ENCODE measurements around the gene SVOPL. TPM values are rescaled to one million over a fixed set of nuclear protein-coding genes. Genes with fewer than 3 reads are reported as not detected.

Gene SVOPL
- total RNA-seq, 1 experiment from 2014 or later: not detected

GRCh38 chr7:138713191-138713590 lies 12.0 kb upstream of the SVOPL start:
- POLR2A ChIA-PET: interaction anchor here (0.8 kb wide), 1 partner anchor 172 kb away, joined by 6 read pairs; no protein-coding TSS in a partner anchor
- in situ Hi-C loops (cut with HindIII; ENCODE audit: low pct_unique_long_range_greater_than_20kb, low sequenced_read_pairs): no loop called here
- no peak overlapping the region for H3K4me3 ChIP-seq (ENCODE audit: low read depth in 2 of 2, low read length in 2 of 2)
- H3K27ac ChIP-seq (ENCODE audit: low read length): no peak overlapping the region
- no peaks in the 10 kb centered on the region for H3K36me3 ChIP-seq (ENCODE audit: control insufficient read depth, insufficient read depth, low read length)
- CTCF ChIA-PET: interaction anchor here (0.7 kb wide), 1 partner anchor 695 kb away, joined by 3 read pairs; no protein-coding TSS in a partner anchor
- BruUV-seq (replicated peaks): no TSS peak
- no peak for ATAC-seq
- intact Hi-C loops (cut with micrococcal nuclease; ENCODE audit: unreplicated experiment): no loop called here
- TF ChIP-seq SIN3A (IDR thresholded peaks at IDR 0.05; ENCODE audit: borderline replicate concordance, insufficient read depth, low read depth, low read length) (no peak), CTCF (IDR thresholded peaks at IDR 0.05) (no peak), REST (IDR thresholded peaks at IDR 0.05; ENCODE audit: insufficient read depth in 1 of 2, low read depth in 2 of 2, low read length in 1 of 2) (no peak), POLR2AphosphoS5 (IDR thresholded peaks at IDR 0.05; ENCODE audit: low read depth, low read length) (no peak), TCF7L2 (IDR thresholded peaks at IDR 0.05; ENCODE audit: low read depth, low read length) (no peak)
- no peaks in the 10 kb centered on the region for H3K9me3 ChIP-seq (ENCODE audit: control insufficient read depth, insufficient read depth, low read depth, low read length)
- no peaks in the 10 kb centered on the region for H3K27me3 ChIP-seq (ENCODE audit: control insufficient read depth, insufficient read depth, low read length)
- no peaks in the 10 kb centered on the region for H3K4me1 ChIP-seq (ENCODE audit: control insufficient read depth, insufficient read depth, low read length)
- no peak for DNase-seq (ENCODE audit: low read depth, low spot score)

GRCh38 chr7:138712652-138713051 lies 11.5 kb upstream of the SVOPL start:
- no TSS peak for BruUV-seq (replicated peaks)
- H3K27ac ChIP-seq (ENCODE audit: low read length): no peak overlapping the region
- no peaks in the 10 kb centered on the region for H3K27me3 ChIP-seq (ENCODE audit: control insufficient read depth, insufficient read depth, low read length)
- H3K36me3 ChIP-seq (ENCODE audit: control insufficient read depth, insufficient read depth, low read length): no peaks in the 10 kb centered on the region
- POLR2A ChIA-PET: no interaction called here
- TF ChIP-seq REST (IDR thresholded peaks at IDR 0.05; ENCODE audit: insufficient read depth in 1 of 2, low read depth in 2 of 2, low read length in 1 of 2) (no peak), SIN3A (IDR thresholded peaks at IDR 0.05; ENCODE audit: borderline replicate concordance, insufficient read depth, low read depth, low read length) (no peak), TCF7L2 (IDR thresholded peaks at IDR 0.05; ENCODE audit: low read depth, low read length) (no peak), POLR2AphosphoS5 (IDR thresholded peaks at IDR 0.05; ENCODE audit: low read depth, low read length) (no peak), CTCF (IDR thresholded peaks at IDR 0.05) (no peak)
- CTCF ChIA-PET: no interaction called here
- in situ Hi-C loops (cut with HindIII; ENCODE audit: low pct_unique_long_range_greater_than_20kb, low sequenced_read_pairs): no loop called here
- no peaks in the 10 kb centered on the region for H3K4me1 ChIP-seq (ENCODE audit: control insufficient read depth, insufficient read depth, low read length)
- H3K4me3 ChIP-seq (ENCODE audit: low read depth in 2 of 2, low read length in 2 of 2): no peak overlapping the region
- ATAC-seq (no peak), DNase-seq (ENCODE audit: low read depth, low spot score) (no peak)
- no peaks in the 10 kb centered on the region for H3K9me3 ChIP-seq (ENCODE audit: control insufficient read depth, insufficient read depth, low read depth, low read length)
- intact Hi-C loops (cut with micrococcal nuclease; ENCODE audit: unreplicated experiment): no loop called here
